Panc1 (cell line): ENCODE measurements around the gene AP5S1. TPM values are rescaled to one million over a fixed set of nuclear protein-coding genes. Genes with fewer than 3 reads are reported as not detected.

ENCODE experiments used
- ATAC-seq: fragments of 200-7000 bp; cut with Tn5 transposase; 2 replicates; pipeline ENCODE4 v1.9.1; 2020; ENCODE audit warnings: mild to moderate bottlenecking, moderate library complexity
- BruUV-seq: library from RNA; stranded (reverse); fragments of 400-500 nt; replicated peaks from 2 replicates; lab custom pipeline; 2021; lab: Mats Ljungman, UMichigan
- CTCF ChIA-PET: fragments of 300-600 bp; sonication (Branson Sonifier 250); formaldehyde crosslinking; loops from one replicate; lab custom pipeline; 2022; ENCODE audit warnings: antibody characterized with exemption; lab: Charles Lee
- POLR2A ChIA-PET: fragments of 300-600 bp; sonication (Branson Sonifier 250); formaldehyde crosslinking; loops from one replicate; lab custom pipeline; 2022; ENCODE audit warnings: antibody characterized with exemption; lab: Charles Lee
- DNase-seq: peaks from one replicate; pipeline ENCODE4 v3.0.0-alpha.2; 2010; ENCODE audit warnings: low read depth, low spot score
- H3K27ac ChIP-seq: 2 replicates; pipeline ENCODE4 v1.5.1; 2011; ENCODE audit warnings: mild to moderate bottlenecking, low read length, inconsistent platforms
- H3K27me3 ChIP-seq: fragments of 200-500 bp; sonication (Bioruptor generic); 2 replicates; pipeline ENCODE4 v1.6.0; 2014; ENCODE audit warnings: low read length, inconsistent platforms; ENCODE audit not compliant: control insufficient read depth, insufficient read depth
- H3K36me3 ChIP-seq: fragments of 200-500 bp; sonication (Bioruptor generic); 2 replicates; pipeline ENCODE4 v1.5.1; 2014; ENCODE audit warnings: inconsistent platforms, mild to moderate bottlenecking, low read length, moderate library complexity; ENCODE audit not compliant: control insufficient read depth, insufficient read depth
- H3K4me1 ChIP-seq: 2 replicates; pipeline ENCODE4 v1.5.1; 2011; ENCODE audit warnings: inconsistent platforms, mild to moderate bottlenecking, low read length, moderate library complexity; ENCODE audit not compliant: control insufficient read depth, insufficient read depth
- H3K4me3 ChIP-seq, 2 experiments: 2 replicates each; pipeline ENCODE4 v1.5.1; 2011 to 2012; ENCODE audit warnings: low read depth in 2 of 2, low read length in 2 of 2, mild to moderate bottlenecking in 2 of 2, inconsistent platforms in 1 of 2, moderate library complexity in 1 of 2
- H3K9me3 ChIP-seq: fragments of 200-500 bp; sonication (Bioruptor generic); 2 replicates; pipeline ENCODE4 v1.5.1; 2014; ENCODE audit warnings: low read depth, mild to moderate bottlenecking, inconsistent platforms, low read length, moderate library complexity; ENCODE audit not compliant: control insufficient read depth, insufficient read depth
- POLR2AphosphoS5 ChIP-seq: IDR thresholded peaks from 2 replicates; pipeline ENCODE4 v1.6.1; 2012; ENCODE audit warnings: mild to moderate bottlenecking, low read depth, low read length, moderate library complexity
- SIN3A ChIP-seq: IDR thresholded peaks from 2 replicates; pipeline ENCODE4 v1.6.1; 2012; ENCODE audit warnings: low read depth, mild to moderate bottlenecking, low read length, moderate library complexity, borderline replicate concordance; ENCODE audit not compliant: insufficient read depth
- TCF7L2 ChIP-seq: IDR thresholded peaks from 2 replicates; pipeline ENCODE4 v1.6.1; 2011; ENCODE audit warnings: mild to moderate bottlenecking, low read depth, low read length, inconsistent platforms
- in situ Hi-C: cut with HindIII; loops from 2 replicates; pipeline ENCODE4 v1.10.0; 2016; ENCODE audit warnings: low sequenced_read_pairs, low pct_unique_long_range_greater_than_20kb
- intact Hi-C: fragments of 100-400 bp; cut with micrococcal nuclease; formaldehyde crosslinking; loops from one replicate; pipeline ENCODE4 v1.10.0; 2022; ENCODE audit not compliant: unreplicated experiment
- total RNA-seq: library from RNA; stranded (reverse); gene quantifications from one replicate; pipeline ENCODE4 v1.2.1, GENCODE V29; 2021; ENCODE audit not compliant: unreplicated experiment
- TF ChIP-seq, protein P1 (sequence below), 2 experiments: IDR thresholded peaks; 2 replicates each; pipeline ENCODE4 v1.6.1; 2011 to 2012; ENCODE audit warnings: low read depth in 2 of 2, control low read depth in 1 of 2, low read length in 1 of 2, mild to moderate bottlenecking in 1 of 2, moderate library complexity in 1 of 2; ENCODE audit not compliant: insufficient read depth in 1 of 2
- TF ChIP-seq, protein P2 (sequence below): fragments of 450-650 bp; IDR thresholded peaks from 2 replicates; pipeline ENCODE4 v1.5.1; 2017; ENCODE audit warnings: mild to moderate bottlenecking

AP5S1 gene
- total RNA-seq, 1 experiment from 2014 or later: 23.1 TPM

DNA sequence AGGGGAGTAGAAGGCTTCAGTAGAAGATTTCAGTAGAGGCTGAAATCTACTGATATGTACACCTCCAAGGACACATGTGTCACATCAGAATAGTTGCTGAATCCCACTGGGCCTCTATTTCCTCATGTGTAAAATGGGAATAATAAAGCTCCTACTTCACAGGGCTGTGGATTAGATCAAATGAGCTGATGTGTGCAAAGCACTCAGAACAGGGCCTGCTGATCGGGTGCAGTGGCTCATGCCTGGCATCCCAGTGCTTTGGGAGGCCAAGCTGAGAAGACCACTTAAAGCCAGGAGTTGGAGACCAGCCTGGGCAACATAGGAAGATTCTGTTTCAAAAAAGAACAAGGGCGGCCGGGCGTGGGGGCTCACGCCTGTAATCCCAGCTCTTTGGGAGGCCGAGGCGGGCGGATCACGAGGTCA, 8.1 kb upstream of the AP5S1 start:
- intact Hi-C loops: no loop called here
- POLR2A ChIA-PET: no interaction called here
- ATAC-seq (no peak), DNase-seq (no peak)
- BruUV-seq: no TSS peak
- Histone ChIP-seq H3K4me3 (no peak overlapping the region), H3K27me3 (no peaks in the 10 kb centered on the region), H3K9me3 (no peaks in the 10 kb centered on the region), H3K27ac (peak overlapping the region; percentile 86), H3K4me1 (peaks cover 51% of the 10 kb centered on the region), H3K36me3 (no peaks in the 10 kb centered on the region)
- CTCF ChIA-PET: interaction anchor here (0.6 kb wide), 1 partner anchor 1801 kb away, joined by 3 read pairs; no protein-coding TSS in a partner anchor
- TF ChIP-seq, protein P1, sequence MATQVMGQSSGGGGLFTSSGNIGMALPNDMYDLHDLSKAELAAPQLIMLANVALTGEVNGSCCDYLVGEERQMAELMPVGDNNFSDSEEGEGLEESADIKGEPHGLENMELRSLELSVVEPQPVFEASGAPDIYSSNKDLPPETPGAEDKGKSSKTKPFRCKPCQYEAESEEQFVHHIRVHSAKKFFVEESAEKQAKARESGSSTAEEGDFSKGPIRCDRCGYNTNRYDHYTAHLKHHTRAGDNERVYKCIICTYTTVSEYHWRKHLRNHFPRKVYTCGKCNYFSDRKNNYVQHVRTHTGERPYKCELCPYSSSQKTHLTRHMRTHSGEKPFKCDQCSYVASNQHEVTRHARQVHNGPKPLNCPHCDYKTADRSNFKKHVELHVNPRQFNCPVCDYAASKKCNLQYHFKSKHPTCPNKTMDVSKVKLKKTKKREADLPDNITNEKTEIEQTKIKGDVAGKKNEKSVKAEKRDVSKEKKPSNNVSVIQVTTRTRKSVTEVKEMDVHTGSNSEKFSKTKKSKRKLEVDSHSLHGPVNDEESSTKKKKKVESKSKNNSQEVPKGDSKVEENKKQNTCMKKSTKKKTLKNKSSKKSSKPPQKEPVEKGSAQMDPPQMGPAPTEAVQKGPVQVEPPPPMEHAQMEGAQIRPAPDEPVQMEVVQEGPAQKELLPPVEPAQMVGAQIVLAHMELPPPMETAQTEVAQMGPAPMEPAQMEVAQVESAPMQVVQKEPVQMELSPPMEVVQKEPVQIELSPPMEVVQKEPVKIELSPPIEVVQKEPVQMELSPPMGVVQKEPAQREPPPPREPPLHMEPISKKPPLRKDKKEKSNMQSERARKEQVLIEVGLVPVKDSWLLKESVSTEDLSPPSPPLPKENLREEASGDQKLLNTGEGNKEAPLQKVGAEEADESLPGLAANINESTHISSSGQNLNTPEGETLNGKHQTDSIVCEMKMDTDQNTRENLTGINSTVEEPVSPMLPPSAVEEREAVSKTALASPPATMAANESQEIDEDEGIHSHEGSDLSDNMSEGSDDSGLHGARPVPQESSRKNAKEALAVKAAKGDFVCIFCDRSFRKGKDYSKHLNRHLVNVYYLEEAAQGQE (IDR thresholded peaks at IDR 0.05; ENCODE audit: insufficient read depth in 1 of 2, low read depth in 2 of 2, low read length in 1 of 2): no peak
- no peak for TF ChIP-seq POLR2AphosphoS5
- TF ChIP-seq SIN3A: no peak
- TF ChIP-seq TCF7L2: no peak
- TF ChIP-seq, protein P2, sequence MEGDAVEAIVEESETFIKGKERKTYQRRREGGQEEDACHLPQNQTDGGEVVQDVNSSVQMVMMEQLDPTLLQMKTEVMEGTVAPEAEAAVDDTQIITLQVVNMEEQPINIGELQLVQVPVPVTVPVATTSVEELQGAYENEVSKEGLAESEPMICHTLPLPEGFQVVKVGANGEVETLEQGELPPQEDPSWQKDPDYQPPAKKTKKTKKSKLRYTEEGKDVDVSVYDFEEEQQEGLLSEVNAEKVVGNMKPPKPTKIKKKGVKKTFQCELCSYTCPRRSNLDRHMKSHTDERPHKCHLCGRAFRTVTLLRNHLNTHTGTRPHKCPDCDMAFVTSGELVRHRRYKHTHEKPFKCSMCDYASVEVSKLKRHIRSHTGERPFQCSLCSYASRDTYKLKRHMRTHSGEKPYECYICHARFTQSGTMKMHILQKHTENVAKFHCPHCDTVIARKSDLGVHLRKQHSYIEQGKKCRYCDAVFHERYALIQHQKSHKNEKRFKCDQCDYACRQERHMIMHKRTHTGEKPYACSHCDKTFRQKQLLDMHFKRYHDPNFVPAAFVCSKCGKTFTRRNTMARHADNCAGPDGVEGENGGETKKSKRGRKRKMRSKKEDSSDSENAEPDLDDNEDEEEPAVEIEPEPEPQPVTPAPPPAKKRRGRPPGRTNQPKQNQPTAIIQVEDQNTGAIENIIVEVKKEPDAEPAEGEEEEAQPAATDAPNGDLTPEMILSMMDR: no peak
- in situ Hi-C loops: no loop called here

DNA sequence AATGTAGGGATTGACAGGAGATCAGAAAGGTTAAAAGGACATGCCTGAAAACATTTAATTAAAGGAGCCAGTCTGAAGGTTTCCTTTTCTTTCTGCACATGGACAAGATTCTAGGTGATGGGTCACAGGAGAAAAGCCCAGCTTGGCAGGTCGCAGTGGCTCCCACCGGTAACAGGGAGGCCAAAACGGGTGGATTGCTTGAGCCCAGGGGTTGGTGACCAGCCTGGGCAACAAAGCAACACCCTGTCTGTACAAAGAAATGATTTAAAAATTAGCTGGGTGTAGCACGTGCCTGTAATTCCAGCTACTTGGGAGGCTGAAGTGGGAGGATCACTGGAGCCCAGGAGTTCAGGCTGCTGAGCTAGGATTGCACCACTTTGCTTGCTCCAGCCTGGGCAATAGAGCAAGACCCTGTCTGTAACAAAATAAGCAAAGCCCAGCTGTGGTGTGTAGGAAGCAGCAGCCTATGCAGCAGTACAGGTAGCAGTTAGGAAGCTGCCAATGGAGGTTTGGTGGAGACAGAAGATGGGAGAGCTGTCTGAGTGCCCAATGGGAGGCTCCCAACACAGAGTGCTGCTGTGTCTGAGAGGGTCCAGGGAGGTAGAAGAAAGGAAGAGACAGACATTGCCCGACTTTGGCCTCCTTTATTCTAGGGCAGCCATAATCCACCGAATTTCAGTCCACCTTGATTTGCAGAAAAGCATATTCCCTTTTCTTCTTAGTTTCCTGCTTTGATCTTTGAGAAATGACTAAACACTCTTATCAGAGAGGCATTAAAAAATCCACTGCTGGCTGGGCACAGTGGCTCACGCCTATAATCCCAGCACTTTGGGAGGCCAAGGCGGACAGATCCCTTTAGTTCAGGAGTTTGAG, 7.1 kb upstream of the AP5S1 start:
- TF ChIP-seq TCF7L2: no peak
- TF ChIP-seq SIN3A: no peak
- TF ChIP-seq, protein P1 (IDR thresholded peaks at IDR 0.05; ENCODE audit: insufficient read depth in 1 of 2, low read depth in 2 of 2, low read length in 1 of 2): no peak
- TF ChIP-seq, protein P2: no peak
- TF ChIP-seq POLR2AphosphoS5: no peak
- ATAC-seq: no peak
- in situ Hi-C loops (no loop called here), intact Hi-C loops (no loop called here)
- peak overlapping the region; percentile 86 for H3K27ac ChIP-seq
- no TSS peak for BruUV-seq
- ChIA-PET POLR2A (no interaction called here), CTCF (no interaction called here)
- H3K4me3 ChIP-seq: no peak overlapping the region
- DNase-seq: no peak
- H3K9me3 ChIP-seq: no peaks in the 10 kb centered on the region
- H3K36me3 ChIP-seq: no peaks in the 10 kb centered on the region
- H3K27me3 ChIP-seq: no peaks in the 10 kb centered on the region
- peaks cover 44% of the 10 kb centered on the region for H3K4me1 ChIP-seq
